ENCODE results near the gene HHIP.

The HHIP gene

DNA sequence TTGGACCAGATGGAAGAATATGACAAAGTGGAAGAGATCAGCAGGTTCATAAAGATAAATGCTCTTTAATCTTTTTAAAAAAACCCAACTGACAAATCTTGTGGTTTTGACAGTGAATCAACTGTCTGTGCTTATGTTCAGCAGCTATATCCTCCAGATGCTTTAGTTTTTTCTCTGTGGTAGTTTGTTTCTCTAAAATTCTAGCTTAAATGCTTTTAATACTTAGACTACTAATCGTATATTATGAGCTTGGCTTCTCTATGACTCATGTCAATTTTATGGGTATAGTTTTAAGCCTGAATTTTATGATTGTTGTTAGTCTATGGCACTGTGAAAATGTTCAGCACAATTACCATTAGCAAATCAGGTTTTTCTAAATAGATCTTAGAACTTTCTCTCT lies 12.9 kb downstream of the HHIP start:
- H3K4me3 Mint-ChIP-seq: no peak overlapping the region

GRCh38 chr4:144659447-144659846 lies 13.5 kb downstream of the HHIP start:
- Mint-ChIP-seq H3K4me3 (no peak overlapping the region), H3K27me3 (ENCODE audit: low read depth) (peaks cover 12% of the 10 kb centered on the region), H3K36me3 (ENCODE audit: low read depth) (no peaks in the 10 kb centered on the region), H3K9me3 (no peaks in the 10 kb centered on the region), H3K4me1 (peaks cover 4% of the 10 kb centered on the region), H3K27ac (no peak overlapping the region)
- TF ChIP-seq, protein P1, sequence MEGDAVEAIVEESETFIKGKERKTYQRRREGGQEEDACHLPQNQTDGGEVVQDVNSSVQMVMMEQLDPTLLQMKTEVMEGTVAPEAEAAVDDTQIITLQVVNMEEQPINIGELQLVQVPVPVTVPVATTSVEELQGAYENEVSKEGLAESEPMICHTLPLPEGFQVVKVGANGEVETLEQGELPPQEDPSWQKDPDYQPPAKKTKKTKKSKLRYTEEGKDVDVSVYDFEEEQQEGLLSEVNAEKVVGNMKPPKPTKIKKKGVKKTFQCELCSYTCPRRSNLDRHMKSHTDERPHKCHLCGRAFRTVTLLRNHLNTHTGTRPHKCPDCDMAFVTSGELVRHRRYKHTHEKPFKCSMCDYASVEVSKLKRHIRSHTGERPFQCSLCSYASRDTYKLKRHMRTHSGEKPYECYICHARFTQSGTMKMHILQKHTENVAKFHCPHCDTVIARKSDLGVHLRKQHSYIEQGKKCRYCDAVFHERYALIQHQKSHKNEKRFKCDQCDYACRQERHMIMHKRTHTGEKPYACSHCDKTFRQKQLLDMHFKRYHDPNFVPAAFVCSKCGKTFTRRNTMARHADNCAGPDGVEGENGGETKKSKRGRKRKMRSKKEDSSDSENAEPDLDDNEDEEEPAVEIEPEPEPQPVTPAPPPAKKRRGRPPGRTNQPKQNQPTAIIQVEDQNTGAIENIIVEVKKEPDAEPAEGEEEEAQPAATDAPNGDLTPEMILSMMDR (IDR thresholded peaks at IDR 0.05; ENCODE audit: unreplicated experiment in 3 of 3): no peak

More for the DNA sequence above, 12.9 kb downstream of the HHIP start:
- Mint-ChIP-seq H3K27ac (no peak overlapping the region), H3K27me3 (ENCODE audit: low read depth) (peaks cover 8% of the 10 kb centered on the region), H3K9me3 (no peaks in the 10 kb centered on the region), H3K4me1 (peaks cover 4% of the 10 kb centered on the region), H3K36me3 (ENCODE audit: low read depth) (no peaks in the 10 kb centered on the region)
- TF ChIP-seq, protein P1 (IDR thresholded peaks at IDR 0.05; ENCODE audit: unreplicated experiment in 3 of 3): no peak

DNA sequence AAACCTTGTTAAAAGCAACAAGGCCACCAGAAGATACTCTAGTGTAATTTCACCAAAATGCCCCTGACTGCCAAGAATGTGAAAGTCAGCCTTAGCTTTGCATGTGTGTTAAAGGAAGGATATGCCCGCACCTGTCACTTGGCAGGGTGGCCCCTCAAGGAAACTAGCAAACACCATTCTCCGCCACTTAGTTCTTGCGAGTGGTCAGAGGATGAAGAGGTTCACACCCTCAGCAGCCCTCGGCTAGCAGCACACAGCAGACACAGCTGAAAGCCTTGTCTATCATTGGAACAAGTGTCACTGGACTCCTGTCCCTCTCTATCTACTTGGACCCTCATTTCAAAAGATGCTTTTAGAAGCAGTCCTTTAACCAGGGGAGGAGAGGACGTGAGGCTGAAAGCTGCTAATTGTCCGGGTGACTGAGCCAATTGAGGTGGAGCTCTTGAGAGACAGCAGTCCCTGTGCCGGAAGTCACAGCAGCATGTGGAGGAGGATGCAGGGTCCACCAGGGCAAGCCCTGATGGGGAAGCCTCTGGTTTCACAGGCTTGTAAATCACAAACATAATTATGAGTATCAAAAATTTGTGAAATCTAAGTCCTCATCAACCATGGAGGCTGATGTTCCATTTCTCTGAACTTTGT lies 18.0 kb downstream of the HHIP start:
- TF ChIP-seq, protein P1 (IDR thresholded peaks at IDR 0.05; ENCODE audit: unreplicated experiment in 3 of 3): no peak
- Mint-ChIP-seq H3K27me3 (ENCODE audit: low read depth) (peaks cover 22% of the 10 kb centered on the region), H3K4me3 (no peak overlapping the region), H3K27ac (no peak overlapping the region), H3K36me3 (ENCODE audit: low read depth) (no peaks in the 10 kb centered on the region), H3K9me3 (no peaks in the 10 kb centered on the region), H3K4me1 (no peaks in the 10 kb centered on the region)

DNA sequence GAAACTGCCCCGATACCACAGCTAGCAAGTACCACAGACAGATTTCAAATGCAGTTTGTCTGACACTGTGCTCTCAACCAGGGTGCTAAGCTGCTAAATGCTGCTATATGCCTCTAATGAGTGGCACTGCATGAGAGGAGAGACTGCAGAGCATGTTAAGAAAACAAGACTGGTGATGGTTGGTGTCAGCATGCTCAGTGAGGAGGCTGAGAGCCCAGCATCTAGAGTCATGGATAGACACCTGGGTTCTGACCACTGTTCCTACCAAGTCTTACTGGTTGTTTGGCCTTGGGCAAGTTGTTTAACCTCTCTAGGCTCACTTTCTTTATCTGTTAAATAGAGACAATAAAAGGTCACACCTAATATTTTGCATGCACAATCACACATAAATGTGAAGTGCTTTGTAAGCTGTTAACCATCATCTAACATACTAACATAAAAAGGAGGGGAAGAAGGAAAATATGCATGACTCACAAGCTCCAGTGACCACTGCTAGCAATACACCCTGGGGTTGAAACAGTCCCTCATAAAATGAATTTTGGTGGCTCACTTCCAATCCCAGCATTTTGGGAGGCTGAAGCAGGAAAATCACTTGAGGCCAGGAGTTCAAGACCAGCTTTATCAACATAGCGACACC lies 20.7 kb downstream of the HHIP start:
- TF ChIP-seq, protein P1 (IDR thresholded peaks at IDR 0.05; ENCODE audit: unreplicated experiment in 3 of 3): no peak
- no peaks in the 10 kb centered on the region for H3K4me1 Mint-ChIP-seq
- no peak overlapping the region for H3K27ac Mint-ChIP-seq
- no peaks in the 10 kb centered on the region for H3K36me3 Mint-ChIP-seq (ENCODE audit: low read depth)
- no peaks in the 10 kb centered on the region for H3K9me3 Mint-ChIP-seq
- peaks cover 22% of the 10 kb centered on the region for H3K27me3 Mint-ChIP-seq (ENCODE audit: low read depth)
- H3K4me3 Mint-ChIP-seq: no peak overlapping the region

DNA sequence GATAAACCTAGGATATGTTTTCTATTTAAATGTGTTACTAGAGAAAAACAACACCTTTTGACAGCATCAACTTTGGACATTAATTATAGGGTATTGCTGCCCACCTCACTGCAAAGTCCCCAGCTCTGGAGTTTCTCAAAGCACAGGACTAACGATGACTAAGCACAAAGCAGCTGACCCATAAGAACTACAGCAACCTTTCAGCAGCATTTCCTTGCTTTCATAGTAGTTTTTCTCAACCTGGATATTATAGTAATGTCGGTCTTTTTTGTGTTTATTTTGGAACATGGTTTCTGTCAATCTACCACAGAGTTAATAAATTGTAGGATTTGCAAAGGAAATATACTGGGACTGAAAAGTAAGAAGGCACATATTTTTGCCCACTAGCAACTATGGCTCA lies 21.5 kb downstream of the HHIP start:
- no peaks in the 10 kb centered on the region for H3K36me3 Mint-ChIP-seq (ENCODE audit: low read depth)
- H3K27me3 Mint-ChIP-seq (ENCODE audit: low read depth): peaks cover 20% of the 10 kb centered on the region
- H3K9me3 Mint-ChIP-seq: no peaks in the 10 kb centered on the region
- no peaks in the 10 kb centered on the region for H3K4me1 Mint-ChIP-seq
- TF ChIP-seq, protein P1 (IDR thresholded peaks at IDR 0.05; ENCODE audit: unreplicated experiment in 3 of 3): no peak
- H3K27ac Mint-ChIP-seq: no peak overlapping the region
- no peak overlapping the region for H3K4me3 Mint-ChIP-seq

- TF ChIP-seq, protein P1 (IDR thresholded peaks at IDR 0.05; ENCODE audit: unreplicated experiment in 3 of 3): no peak
- H3K4me1 Mint-ChIP-seq: no peaks in the 10 kb centered on the region
- H3K9me3 Mint-ChIP-seq: no peaks in the 10 kb centered on the region
- no peak overlapping the region for H3K4me3 Mint-ChIP-seq
- no peak overlapping the region for H3K27ac Mint-ChIP-seq
- peaks cover 10% of the 10 kb centered on the region for H3K27me3 Mint-ChIP-seq (ENCODE audit: low read depth)
- no peaks in the 10 kb centered on the region for H3K36me3 Mint-ChIP-seq (ENCODE audit: low read depth)
Measured at GRCh38 chr4:144670776-144671175, 24.8 kb downstream of the HHIP start.
